ACHN (cell line): ENCODE data around the gene GRIK3.

Experiments used
- DNase-seq: peaks from one replicate; pipeline ENCODE4 v3.0.0-alpha.2; 2015
- in situ Hi-C: cut with HindIII; loops from 2 replicates; pipeline ENCODE4 v1.10.0; 2017; ENCODE audit warnings: low sequenced_read_pairs, low pct_ligation_motif_present, low pct_unique_long_range_greater_than_20kb

Gene GRIK3

GRCh38 chr1:36988321-36988720, 46.0 kb downstream of the GRIK3 start:
- DNase-seq = no peak
- in situ Hi-C loops = no loop called here

GRCh38 chr1:36987276-36987675, 47.0 kb downstream of the GRIK3 start:
- in situ Hi-C loops = no loop called here
- DNase-seq = no peak

GRCh38 chr1:36986241-36986985, 47.9 kb downstream of the GRIK3 start:
- in situ Hi-C loops = no loop called here
- no peak for DNase-seq

- no peak for DNase-seq
- in situ Hi-C loops = no loop called here
Observed at GRCh38 chr1:36984675-36985074, 49.6 kb downstream of the GRIK3 start.

- in situ Hi-C loops = no loop called here
- no peak for DNase-seq
Observed at GRCh38 chr1:36984026-36984425, 50.3 kb downstream of the GRIK3 start.

- no peak for DNase-seq
- in situ Hi-C loops = no loop called here
Observed at GRCh38 chr1:36982709-36983108, 51.6 kb downstream of the GRIK3 start.

GRCh38 chr1:36981771-36982622, 52.3 kb downstream of the GRIK3 start:
- DNase-seq = no peak
- in situ Hi-C loops = no loop called here

GRCh38 chr1:36981126-36981525, 53.2 kb downstream of the GRIK3 start:
- DNase-seq = no peak
- in situ Hi-C loops = no loop called here

- in situ Hi-C loops = no loop called here
- no peak for DNase-seq
Observed at GRCh38 chr1:36977731-36978406, 56.4 kb downstream of the GRIK3 start.

- in situ Hi-C loops = no loop called here
- no peak for DNase-seq
Observed at GRCh38 chr1:36975642-36976041, 58.7 kb downstream of the GRIK3 start.

- no peak for DNase-seq
- in situ Hi-C loops = no loop called here
Observed at GRCh38 chr1:36973056-36973455, 61.3 kb downstream of the GRIK3 start.

GRCh38 chr1:36971852-36972618, 62.3 kb downstream of the GRIK3 start:
- in situ Hi-C loops = no loop called here

GRCh38 chr1:36968730-36969129, 65.6 kb downstream of the GRIK3 start:
- in situ Hi-C loops = no loop called here
- DNase-seq = no peak

More at GRCh38 chr1:36971852-36972618, 62.3 kb downstream of the GRIK3 start:
- DNase-seq = no peak

- DNase-seq = peak; percentile 20
- in situ Hi-C loops = no loop called here
Observed at GRCh38 chr1:36966242-36966641, 68.1 kb downstream of the GRIK3 start.

- no peak for DNase-seq
- in situ Hi-C loops = no loop called here
Observed at GRCh38 chr1:36965275-36966159, 68.8 kb downstream of the GRIK3 start.

- in situ Hi-C loops = no loop called here
- no peak for DNase-seq
Observed at GRCh38 chr1:36964830-36965229, 69.5 kb downstream of the GRIK3 start.

- no peak for DNase-seq
- in situ Hi-C loops = no loop called here
Observed at GRCh38 chr1:36963006-36963405, 71.3 kb downstream of the GRIK3 start.
